NCI-H146 treated with DMSO at 0.1 percent for 48 hours (cell line): ENCODE data around the gene MRM2.

Source experiments
- DNase-seq: peaks from one replicate; lab custom pipeline; 2025; ENCODE audit not compliant: unreplicated experiment; lab: John Stamatoyannopoulos, UW

Gene MRM2

GRCh38 chr7:2225336-2225735 is 16.7 kb downstream of the MRM2 start:
- no peak for DNase-seq

DNA sequence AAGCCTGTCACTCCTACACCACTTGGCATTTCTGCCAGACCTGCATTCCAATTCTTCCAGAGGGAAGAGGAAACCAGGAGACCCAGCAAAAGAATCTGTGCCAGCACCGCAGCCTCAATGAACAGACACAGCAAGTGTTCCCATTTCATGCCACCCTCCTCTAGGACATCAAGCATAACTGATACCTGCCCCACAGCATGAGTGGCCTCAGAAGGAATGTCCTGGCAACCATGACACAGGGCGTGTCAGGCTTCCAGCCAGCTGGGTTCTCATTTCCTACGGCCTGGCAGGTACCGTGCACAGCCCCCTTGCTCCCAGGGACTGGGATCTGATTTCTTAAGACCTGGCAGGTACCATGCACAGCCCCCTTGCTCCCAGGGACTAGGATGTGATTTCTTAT is 17.1 kb downstream of the MRM2 start:
- DNase-seq = no peak

- DNase-seq = no peak
Observed at GRCh38 chr7:2224491-2224928, 17.5 kb downstream of the MRM2 start.

DNA sequence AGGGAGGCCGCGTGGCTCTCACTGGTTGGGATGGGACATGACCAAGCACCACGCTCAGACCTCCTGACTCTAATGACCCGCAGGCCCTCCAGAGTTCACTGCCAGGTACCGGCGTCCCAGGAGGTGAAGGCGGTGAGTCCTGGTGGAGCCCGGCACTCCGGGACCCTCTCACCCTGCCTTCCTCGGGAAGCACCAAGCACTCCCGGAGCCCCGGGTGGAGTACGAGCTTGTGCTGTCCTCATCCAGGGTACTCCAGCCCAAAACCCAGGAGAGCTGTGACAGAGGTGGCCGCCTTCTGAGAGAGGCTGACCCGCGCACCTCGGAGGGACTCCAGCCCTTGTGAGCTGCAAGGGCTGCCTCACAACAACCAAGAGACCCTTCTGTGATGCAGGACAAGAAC is 18.7 kb downstream of the MRM2 start:
- DNase-seq = no peak

DNA sequence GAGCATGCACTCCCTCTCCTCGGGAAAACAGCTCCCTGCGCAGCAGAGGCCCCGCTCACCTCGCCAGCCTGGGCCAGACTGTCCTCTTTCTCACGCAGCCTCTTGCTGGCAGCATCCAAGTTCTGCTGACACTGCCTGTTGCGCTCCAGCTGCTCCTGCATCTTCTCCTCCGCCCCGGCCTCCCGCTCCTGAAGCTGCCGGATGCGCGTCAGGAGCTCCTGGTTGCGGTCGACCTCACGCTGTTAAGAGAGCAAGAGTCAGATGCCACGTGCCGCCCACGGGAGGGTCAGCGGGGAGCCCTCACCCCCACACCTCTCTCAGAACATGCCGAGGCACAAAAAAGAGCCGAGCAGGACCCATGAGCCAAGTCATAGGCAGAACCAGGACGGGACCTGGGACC is 19.5 kb downstream of the MRM2 start:
- DNase-seq = no peak

- no peak for DNase-seq
Observed at GRCh38 chr7:2220954-2221353, 21.1 kb downstream of the MRM2 start.

GRCh38 chr7:2220506-2220905 is 21.5 kb downstream of the MRM2 start:
- no peak for DNase-seq

- DNase-seq = no peak
Observed at GRCh38 chr7:2220030-2220429, 22.0 kb downstream of the MRM2 start.

DNA sequence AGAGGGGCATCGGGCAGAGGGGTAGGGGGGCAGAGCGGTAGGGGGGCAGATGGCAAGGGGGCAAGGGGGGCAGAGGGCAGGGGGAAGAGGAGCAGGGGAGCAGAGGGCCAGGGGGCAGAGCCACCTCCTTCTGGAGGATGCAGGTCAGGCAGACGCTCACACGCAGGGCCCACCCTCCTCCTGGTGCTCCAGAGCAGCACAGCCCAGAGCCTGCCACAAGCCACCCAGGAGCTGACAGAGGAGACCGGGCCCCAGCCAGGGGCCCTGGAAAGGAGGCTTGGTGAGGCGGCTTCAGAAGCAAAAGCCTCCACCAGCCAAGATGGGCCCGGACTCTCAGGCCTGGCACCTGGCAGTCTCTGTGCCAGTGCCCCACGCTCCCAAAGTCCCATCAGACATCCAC is 22.4 kb downstream of the MRM2 start:
- DNase-seq = no peak

GRCh38 chr7:2219136-2219535 is 22.9 kb downstream of the MRM2 start:
- no peak for DNase-seq

GRCh38 chr7:2218444-2218785 is 23.6 kb downstream of the MRM2 start:
- DNase-seq = no peak

- no peak for DNase-seq
Observed at GRCh38 chr7:2217716-2218443, 24.1 kb downstream of the MRM2 start.

- no peak for DNase-seq
Observed at GRCh38 chr7:2217206-2217605, 24.8 kb downstream of the MRM2 start.

DNA sequence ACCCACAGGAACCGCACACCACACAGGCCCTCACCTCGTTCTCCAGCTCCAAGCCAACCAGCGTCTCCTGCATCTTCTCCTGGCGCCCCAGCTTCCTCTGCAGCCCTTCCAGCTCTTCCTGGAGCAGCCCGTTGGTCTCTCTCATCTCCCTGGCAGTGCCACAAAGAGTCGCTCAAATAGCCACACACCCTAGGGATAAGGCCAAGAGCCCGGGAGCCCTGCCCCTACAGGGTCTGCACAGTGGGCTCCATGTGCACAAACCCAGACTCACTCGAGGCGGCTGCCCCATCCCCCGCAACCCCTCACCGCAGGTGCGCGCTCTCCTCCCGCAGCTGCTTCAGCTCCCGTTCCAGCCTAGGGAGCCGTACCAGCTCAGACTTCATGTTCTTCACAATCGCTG is 26.2 kb downstream of the MRM2 start:
- DNase-seq = no peak

DNA sequence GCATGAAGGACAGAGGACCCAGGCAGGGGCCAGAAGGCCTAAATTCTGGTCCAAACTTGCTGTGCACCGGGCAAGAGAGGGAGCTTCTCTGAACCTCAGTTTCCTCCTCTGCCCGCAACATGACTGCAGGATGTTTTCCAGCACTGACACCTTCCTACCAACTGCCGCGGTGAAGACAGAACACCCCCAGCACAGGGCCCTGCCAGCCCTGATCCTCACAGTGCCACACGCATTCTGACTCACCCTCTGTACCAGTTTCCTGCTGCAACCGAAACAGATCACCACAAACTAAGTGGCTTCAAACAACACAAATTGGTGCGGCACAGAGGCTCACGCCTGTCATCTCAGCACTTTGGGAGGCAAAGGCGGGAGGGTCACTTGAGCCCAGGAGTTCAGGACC is 27.4 kb downstream of the MRM2 start:
- no peak for DNase-seq

- no peak for DNase-seq
Observed at GRCh38 chr7:2213551-2214215, 28.3 kb downstream of the MRM2 start.

GRCh38 chr7:2212906-2213305 is 29.1 kb downstream of the MRM2 start:
- no peak for DNase-seq

GRCh38 chr7:2211926-2212325 is 30.1 kb downstream of the MRM2 start:
- DNase-seq = no peak

- DNase-seq = no peak
Observed at GRCh38 chr7:2211259-2211880, 30.6 kb downstream of the MRM2 start.

DNA sequence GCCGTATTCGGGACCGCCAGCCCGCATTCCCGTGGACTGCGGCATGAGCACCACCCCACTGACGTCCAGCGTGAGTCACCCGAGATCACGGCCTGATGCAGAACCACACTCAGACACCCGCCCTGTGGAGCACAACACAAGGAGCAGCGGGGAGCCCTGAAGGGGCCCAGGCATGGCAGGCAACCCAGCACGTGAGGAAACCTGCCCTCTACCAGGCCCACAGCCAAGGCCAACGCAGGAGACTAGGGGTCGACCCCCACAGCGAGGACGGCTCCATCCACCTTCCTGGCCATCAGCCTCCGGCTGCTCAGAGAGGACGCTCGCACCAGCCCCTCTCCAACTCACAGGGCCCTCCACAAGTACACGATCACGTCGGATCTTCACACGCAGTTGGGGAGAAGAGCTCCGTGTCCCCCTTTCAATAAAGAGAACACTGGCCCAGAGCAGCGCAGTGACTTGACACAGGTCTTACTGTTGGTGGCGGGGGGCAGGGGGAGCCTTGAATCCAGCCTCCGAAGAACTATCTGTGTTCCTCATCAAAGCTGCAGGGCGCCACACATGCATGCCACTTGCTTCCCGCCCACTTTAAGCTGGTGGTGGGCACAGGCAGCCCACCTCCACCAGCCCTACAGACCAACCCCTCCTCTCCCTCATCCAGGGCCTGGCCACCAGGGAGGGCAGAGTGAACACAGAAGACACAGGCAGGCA is 31.3 kb downstream of the MRM2 start:
- no peak for DNase-seq

DNA sequence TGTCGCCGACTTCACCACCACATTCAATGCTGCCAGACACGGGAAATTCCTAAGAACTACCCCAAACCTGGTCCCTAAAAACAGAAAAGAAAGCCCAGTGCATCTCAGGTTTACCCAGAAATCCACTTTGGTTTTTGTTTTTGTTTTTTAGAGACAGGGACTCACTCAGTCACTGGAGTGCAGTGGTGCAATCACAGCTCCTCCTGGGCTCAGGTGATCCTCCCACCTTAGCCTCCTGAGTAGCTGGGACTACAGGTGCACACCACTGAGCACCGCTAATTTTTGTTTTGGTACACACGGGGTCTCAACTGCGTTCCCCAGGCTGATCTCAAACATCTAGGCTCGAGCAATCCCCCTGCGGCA is 32.1 kb downstream of the MRM2 start:
- no peak for DNase-seq
